GM23338 (cell line): ENCODE data around the gene PPP2R1A. TPM values are rescaled to one million over a fixed set of nuclear protein-coding genes. Genes with fewer than 3 reads are reported as not detected.

Experiments used
- ATAC-seq: fragments of 200-7000 bp; cut with Tn5 transposase; 3 replicates; pipeline ENCODE4 v1.9.1; 2020
- DNase-seq: peaks from one replicate; pipeline ENCODE4 v3.0.0-alpha.2; 2015; ENCODE audit warnings: low spot score
- H2AFZ ChIP-seq: fragments of 200-600 bp; sonication (generic); 2 replicates; pipeline ENCODE4 v1.8.0; 2016; ENCODE audit warnings: antibody characterized with exemption, mild to moderate bottlenecking, moderate library complexity
- H3F3A ChIP-seq: fragments of 200-600 bp; sonication (generic); replicated peaks from 2 replicates; pipeline ENCODE4 v1.8.0; 2017; ENCODE audit warnings: antibody characterized with exemption, mixed run types, low read depth
- H3K27ac ChIP-seq: fragments of 200-600 bp; sonication (generic); 2 replicates; pipeline ENCODE4 v1.6.1; 2016; ENCODE audit warnings: low read depth
- H3K27me3 ChIP-seq: fragments of 200-600 bp; sonication (generic); 2 replicates; pipeline ENCODE4 v1.8.0; 2016; ENCODE audit warnings: mild to moderate bottlenecking, mixed run types, moderate library complexity; ENCODE audit not compliant: insufficient read depth
- H3K36me3 ChIP-seq: fragments of 200-600 bp; sonication (generic); 2 replicates; pipeline ENCODE4 v1.8.0; 2016; ENCODE audit warnings: mild to moderate bottlenecking; ENCODE audit not compliant: insufficient read depth
- H3K4me1 ChIP-seq: fragments of 200-600 bp; sonication (generic); 2 replicates; pipeline ENCODE4 v1.8.0; 2016; ENCODE audit warnings: mild to moderate bottlenecking, moderate library complexity; ENCODE audit not compliant: insufficient read depth
- H3K4me2 ChIP-seq: fragments of 200-600 bp; sonication (generic); 2 replicates; pipeline ENCODE4 v1.7.1; 2017; ENCODE audit warnings: mixed run types
- H3K4me3 ChIP-seq: fragments of 200-600 bp; sonication (generic); 2 replicates; pipeline ENCODE4 v1.6.1; 2016; ENCODE audit warnings: mixed run types
- H3K79me2 ChIP-seq: fragments of 200-600 bp; sonication (generic); replicated peaks from 2 replicates; pipeline ENCODE4 v1.8.0; 2017; ENCODE audit warnings: mild to moderate bottlenecking; ENCODE audit not compliant: insufficient read depth
- H3K9me2 ChIP-seq: fragments of 200-600 bp; sonication (generic); 2 replicates; pipeline ENCODE4 v1.8.0; 2017; ENCODE audit not compliant: insufficient read depth
- H4K20me1 ChIP-seq: fragments of 200-600 bp; sonication (generic); replicated peaks from 2 replicates; pipeline ENCODE4 v1.8.0; 2017; ENCODE audit warnings: mild to moderate bottlenecking; ENCODE audit not compliant: insufficient read depth
- H3K27ac Mint-ChIP-seq: 2 replicates; pipeline ENCODE4 v1.8.0; 2020; ENCODE audit warnings: inconsistent platforms, mild to moderate bottlenecking, moderate library complexity, mixed read lengths
- H3K27me3 Mint-ChIP-seq: 3 replicates; pipeline ENCODE4 v1.8.0; 2022; ENCODE audit warnings: low read depth, mild to moderate bottlenecking, moderate library complexity, mixed read lengths, inconsistent platforms; ENCODE audit not compliant: insufficient read depth, poor library complexity
- H3K36me3 Mint-ChIP-seq: 3 replicates; pipeline ENCODE4 v1.8.0; 2021; ENCODE audit warnings: low read depth, mild to moderate bottlenecking, inconsistent platforms, moderate library complexity, mixed read lengths
- H3K4me1 Mint-ChIP-seq: 3 replicates; pipeline ENCODE4 v1.8.0; 2020; ENCODE audit warnings: mild to moderate bottlenecking, inconsistent platforms, mixed read lengths
- H3K4me3 Mint-ChIP-seq: 3 replicates; pipeline ENCODE4 v1.8.0; 2021; ENCODE audit warnings: moderate library complexity, mild to moderate bottlenecking, inconsistent platforms, mixed read lengths
- H3K9me3 Mint-ChIP-seq: 3 replicates; pipeline ENCODE4 v1.8.0; 2020; ENCODE audit warnings: moderate library complexity, mild to moderate bottlenecking, inconsistent platforms, mixed read lengths
- EZH2 ChIP-seq: fragments of 200-600 bp; sonication (generic); IDR thresholded peaks from one replicate; pipeline ENCODE4 v1.8.0; 2017; ENCODE audit warnings: antibody characterized with exemption, mild to moderate bottlenecking, low read depth; ENCODE audit not compliant: unreplicated experiment
- REST ChIP-seq: IDR thresholded peaks from one replicate; pipeline ENCODE4 v1.6.1; 2018; ENCODE audit warnings: antibody characterized with exemption; ENCODE audit not compliant: unreplicated experiment
- ZNF462 ChIP-seq: fragments of 250-450 bp; sonication (Bioruptor Pico); IDR thresholded peaks from 2 replicates; pipeline ENCODE4 v1.5.0; 2020; ENCODE audit warnings: mild to moderate bottlenecking, moderate library complexity
- polyA plus RNA-seq: library from polyadenylated mRNA; unstranded; fragments of >200 nt; fragmentation: Nextera tagmentation; extraction: Ambion mirVana; gene quantifications from 2 replicates; pipeline ENCODE4 v1.2.1, GENCODE V29; 2016
- total RNA-seq: library from RNA; depleted of rRNA; stranded (reverse); fragments of >200 nt; shearing (Covaris generic); gene quantifications from 2 replicates; pipeline ENCODE4 v1.2.3, GENCODE V29; 2014

PPP2R1A gene
- total and polyA plus RNA-seq, 2 experiments from 2014 or later = 212 to 381 TPM

DNA sequence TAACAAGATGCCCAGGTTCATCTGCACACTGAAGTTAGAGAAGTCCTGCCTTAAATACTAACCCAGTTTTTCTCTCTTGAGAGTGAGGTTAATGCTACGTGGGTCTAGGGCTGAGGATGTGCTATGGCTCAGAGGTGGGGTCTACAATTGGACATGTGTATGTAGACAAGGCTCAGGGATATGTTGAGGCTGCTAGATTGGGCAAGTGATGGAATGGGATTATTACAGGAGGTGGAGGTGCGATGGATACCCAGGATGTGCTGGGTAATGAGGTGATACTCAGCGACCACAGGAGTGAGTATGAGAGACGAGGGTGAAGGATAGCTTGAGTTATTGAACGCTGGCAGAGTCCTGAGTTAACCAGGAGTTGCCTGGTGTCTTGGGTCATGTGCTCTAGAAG is 38.1 kb downstream of the PPP2R1A start:
- Mint-ChIP-seq H3K27me3 (peaks cover 11% of the 10 kb centered on the region), H3K36me3 (peaks cover 64% of the 10 kb centered on the region), H3K4me3 (no peak overlapping the region), H3K9me3 (no peaks in the 10 kb centered on the region), H3K4me1 (no peaks in the 10 kb centered on the region), H3K27ac (no peak overlapping the region)
- Histone ChIP-seq H4K20me1 (peaks cover 3% of the 10 kb centered on the region; the same call in 1 of the 2 replicates), H3K27ac (no peak overlapping the region), H3K79me2 (no peaks in the 10 kb centered on the region), H3F3A (no peaks in the 10 kb centered on the region), H3K9me2 (no peaks in the 10 kb centered on the region), H3K4me1 (no peaks in the 10 kb centered on the region), H2AFZ (no peak overlapping the region), H3K4me2 (no peak overlapping the region), H3K4me3 (no peak overlapping the region), H3K27me3 (no peaks in the 10 kb centered on the region), H3K36me3 (peaks cover 40% of the 10 kb centered on the region)
- no peak for TF ChIP-seq EZH2
- TF ChIP-seq REST = no peak
- TF ChIP-seq ZNF462 (CRISPR knock-in tag) = no peak
- ATAC-seq = no peak
- no peak for DNase-seq
